Psoas muscle (tissue), 8 donors: ENCODE measurements around the gene BARHL2. TPM values are rescaled to one million over a fixed set of nuclear protein-coding genes. Genes with fewer than 3 reads are reported as not detected.
A peak's percentile ranks its signal among the peaks of the same experiment; 100 is the strongest.

ENCODE experiments used
- ATAC-seq, 4 donors: fragments of 200-7000 bp; cut with Tn5 transposase; one replicate each; pipeline ENCODE4 v1.9.1; 2020; ENCODE audit warnings: moderate library complexity in 3 of 4, mild to moderate bottlenecking in 2 of 4
- DNase-seq, 2 donors: peaks; one replicate each; pipeline ENCODE4 v3.0.0-alpha.2; 2020
- H3K27ac ChIP-seq: fragments of 200-600 bp; one replicate; pipeline ENCODE4 v1.8.0; 2022
- H3K27me3 ChIP-seq, 3 donors: fragments of 200-600 bp in 1 of 3; one replicate each; pipeline versions ENCODE4 v1.6.1 to v1.8.0; 2013 to 2022; ENCODE audit warnings: low read length in 2 of 3, mild to moderate bottlenecking in 2 of 3, moderate library complexity in 1 of 3; ENCODE audit not compliant: insufficient read depth in 3 of 3
- H3K36me3 ChIP-seq, 2 donors: fragments of 200-600 bp in 1 of 2; one replicate each; pipeline versions ENCODE4 v1.6.1 to v1.8.0; 2013 to 2022; ENCODE audit warnings: low read depth in 1 of 2, mild to moderate bottlenecking in 1 of 2, moderate library complexity in 1 of 2; ENCODE audit not compliant: insufficient read depth in 1 of 2
- H3K4me1 ChIP-seq: fragments of 200-600 bp; one replicate; pipeline ENCODE4 v1.8.0; 2022
- H3K4me3 ChIP-seq: fragments of 200-600 bp; one replicate; pipeline ENCODE4 v1.8.0; 2022; ENCODE audit warnings: mild to moderate bottlenecking
- H3K9me3 ChIP-seq: fragments of 200-600 bp; one replicate; pipeline ENCODE4 v1.8.0; 2022
- CTCF ChIP-seq: fragments of 200-600 bp; IDR thresholded peaks from one replicate; pipeline ENCODE4 v1.8.0; 2022; ENCODE audit warnings: antibody characterized with exemption
- WGBS, 3 donors: extraction: QIAGEN DNeasy Blood & Tissue Kit; methylation state at CpG; one replicate each; pipeline versions ENCODE4 v1.1.6 to v1.1.7; 2013; 5-methylcytosine and 5-hydroxymethylcytosine counted together
- intact Hi-C, 2 donors: fragments of 100-400 bp; cut with DNase I; formaldehyde crosslinking; loops; one replicate each; pipeline versions ENCODE4 v1.11.0 to v1.14.2; 2022
- polyA plus RNA-seq, 3 donors: library from polyadenylated mRNA; stranded (reverse); fragments of 200-250 nt; gene quantifications; one replicate each; pipeline ENCODE4 v1.2.3, GENCODE V29; 2013
- total RNA-seq, 4 donors: library from RNA; stranded (reverse); fragmentation: NEBNext Ultra II Directional in 2 of 4; extraction: Animal tissue kit (Norgen Biotek cat#: 25700) in 2 of 4; gene quantifications; one replicate each; pipeline versions ENCODE4 v1.2.1 to v1.2.4, GENCODE V29; 2021 to 2023
- donor health status: healthy with polysubstance abuse.
- donor health status: DM: no; HTN: no; CAD: no; lungs with moderate emphysema.
- donor health status: Bipolar disorder and iron deficiency.
- donor health status: healthy.
- donor health status: DM: yes; HTN: yes; CAD: no.
- donor health status: DM: no; HTN: no; CAD: no.
- donor health status: DM: no; HTN: no; CAD: no.
- donor health status: DM: yes; HTN: yes; CAD: no.

The BARHL2 gene
- total and polyA plus RNA-seq, 7 donors = not detected

- 3 to 4% (median 3%) methylated on average over 44 of the region's 44 CpGs for WGBS, 3 donors
- Histone ChIP-seq H3K27me3 (peaks cover 0 to 100% (median 70%) of the 10 kb centered on the region in 3 donors), H3K4me3 (peak overlapping the region; percentile 55), H3K9me3 (no peaks in the 10 kb centered on the region), H3K4me1 (peaks cover 29% of the 10 kb centered on the region), H3K36me3 (no peaks in the 10 kb centered on the region), H3K27ac (no peak overlapping the region)
- no peak for DNase-seq
- ATAC-seq = peak in 2 of 4 donors; percentile 33 to 54
- no peak for TF ChIP-seq CTCF
- intact Hi-C loops = loop anchor here in 1 of 2 donors (10.0 kb wide), 1 partner anchor 439 kb away; no protein-coding TSS in a partner anchor
Measured at GRCh38 chr1:90725657-90726424, 8.7 kb upstream of the BARHL2 start.

DNA sequence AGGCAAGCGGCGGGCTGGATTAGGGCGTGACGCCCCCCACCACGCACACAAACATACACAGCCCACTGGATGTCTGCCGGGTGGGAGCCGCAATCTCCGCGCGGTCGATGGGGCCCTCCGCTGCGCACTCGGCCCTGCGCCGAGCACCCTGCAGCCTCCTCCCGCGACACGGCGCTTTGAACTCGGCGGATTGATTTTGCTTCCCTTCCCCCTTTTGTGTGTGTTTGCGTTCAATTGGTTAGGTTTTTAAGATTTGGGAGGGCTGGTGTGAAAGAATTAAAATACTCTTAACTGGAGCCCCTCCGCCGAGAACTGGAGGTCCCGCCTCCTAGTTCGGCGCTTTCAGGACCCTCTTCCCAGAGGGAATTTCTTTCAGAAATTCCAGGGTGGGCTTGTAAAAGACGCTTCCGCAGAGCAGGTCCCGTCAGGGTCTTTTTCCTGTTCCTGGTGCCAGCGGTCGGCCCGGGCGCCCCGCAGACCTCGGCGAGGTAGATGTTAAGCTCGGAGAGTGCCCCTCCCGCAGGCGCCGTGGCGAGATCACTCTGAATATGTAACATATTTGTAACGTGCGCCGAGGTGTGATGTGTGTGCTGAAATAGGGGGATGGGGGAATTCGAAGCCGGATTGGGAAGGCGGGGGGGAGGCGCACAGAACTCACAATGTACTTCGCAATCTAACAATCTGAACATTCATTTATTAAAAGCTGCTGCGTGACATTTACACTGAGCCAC, 8.0 kb upstream of the BARHL2 start:
- Histone ChIP-seq H3K9me3 (no peaks in the 10 kb centered on the region), H3K27ac (no peak overlapping the region), H3K27me3 (peaks cover 2 to 100% (median 74%) of the 10 kb centered on the region in 3 donors), H3K4me1 (peaks cover 22% of the 10 kb centered on the region), H3K4me3 (peak overlapping the region; percentile 55), H3K36me3 (no peaks in the 10 kb centered on the region)
- WGBS, 3 donors = 3 to 5% (median 5%) methylated on average over 52 of the region's 52 CpGs
- TF ChIP-seq CTCF = no peak
- DNase-seq (no peak), ATAC-seq (peak in 1 of 4 donors; percentile 20)
- intact Hi-C loops = loop anchor here in 1 of 2 donors (5.0 to 10.0 kb wide), 2 partner anchors 237 to 440 kb away; no protein-coding TSS in a partner anchor

- WGBS, 3 donors = 5 to 7% (median 6%) methylated on average over 19 of the region's 19 CpGs
- Histone ChIP-seq H3K9me3 (no peaks in the 10 kb centered on the region), H3K4me3 (no peak overlapping the region), H3K4me1 (peaks cover 18% of the 10 kb centered on the region), H3K27me3 (peaks cover 2 to 100% (median 74%) of the 10 kb centered on the region in 3 donors), H3K36me3 (no peaks in the 10 kb centered on the region), H3K27ac (no peak overlapping the region)
- DNase-seq = no peak
- intact Hi-C loops = loop anchor here in 1 of 2 donors (5.0 to 10.0 kb wide), 2 partner anchors 238 to 440 kb away; no protein-coding TSS in a partner anchor
- ATAC-seq = no peak
- no peak for TF ChIP-seq CTCF
Measured at GRCh38 chr1:90724361-90724760, 7.3 kb upstream of the BARHL2 start.

GRCh38 chr1:90723590-90724108, 6.5 kb upstream of the BARHL2 start:
- H3K4me3 ChIP-seq = peak overlapping the region; percentile 45
- H3K27ac ChIP-seq = no peak overlapping the region
- 8 to 10% (median 8%) methylated on average over 22 of the region's 22 CpGs for WGBS, 3 donors
- TF ChIP-seq CTCF = no peak
- intact Hi-C loops = loop anchor here in 1 of 2 donors (5.0 to 10.0 kb wide), 2 partner anchors 239 to 441 kb away; no protein-coding TSS in a partner anchor
- DNase-seq (no peak), ATAC-seq (no peak)
- H3K27me3 ChIP-seq = peaks cover 2 to 100% (median 77%) of the 10 kb centered on the region in 3 donors
- H3K36me3 ChIP-seq = no peaks in the 10 kb centered on the region
- no peaks in the 10 kb centered on the region for H3K9me3 ChIP-seq
- peaks cover 22% of the 10 kb centered on the region for H3K4me1 ChIP-seq
